DMS53 treated with DMSO at 0.1 percent for 48 hours (cell line): Measurements from ENCODE around the gene FCRLB.
"Not testable (repeated sequence)": the region's sequence is repeated elsewhere in the genome, so short reads cannot be mapped to it uniquely, and the experiment has no call there.

ENCODE experiments used
- DNase-seq: peaks from one replicate; lab custom pipeline; 2025; ENCODE audit not compliant: unreplicated experiment; lab: John Stamatoyannopoulos, UW

The FCRLB gene

GRCh38 chr1:161720956-161721737 lies at the start of gene FCRLB:
FCRLB (plus strand) TSS chr1:161721544; CDS start chr1:161722673, 1,129 bp downstream.
- DNase-seq = no peak

- not testable (repeated sequence) for DNase-seq
These were observed 47.9 kb upstream of the FCRLB start for GRCh38 chr1:161673437-161673836.

- DNase-seq = not testable (repeated sequence)
These were observed 46.9 kb upstream of the FCRLB start for GRCh38 chr1:161674447-161674846.

GRCh38 chr1:161674908-161675307 lies 46.4 kb upstream of the FCRLB start:
- DNase-seq = not testable (repeated sequence)

GRCh38 chr1:161676441-161676840 lies 44.9 kb upstream of the FCRLB start:
- no peak for DNase-seq

- DNase-seq = no peak
These were observed 44.2 kb upstream of the FCRLB start for GRCh38 chr1:161676958-161677689.

GRCh38 chr1:161678500-161678899 lies 42.8 kb upstream of the FCRLB start:
- no peak for DNase-seq

- no peak for DNase-seq
These were observed 39.5 kb upstream of the FCRLB start for GRCh38 chr1:161681879-161682278.

- no peak for DNase-seq
These were observed 32.4 kb upstream of the FCRLB start for GRCh38 chr1:161688946-161689345.

GRCh38 chr1:161691846-161692245 lies 29.5 kb upstream of the FCRLB start:
- DNase-seq = no peak

GRCh38 chr1:161693020-161693712 lies 28.2 kb upstream of the FCRLB start:
- not testable (repeated sequence) for DNase-seq

GRCh38 chr1:161698302-161698701 lies 23.0 kb upstream of the FCRLB start:
- not testable (repeated sequence) for DNase-seq

GRCh38 chr1:161702250-161702649 lies 19.1 kb upstream of the FCRLB start:
- peak; percentile 94 for DNase-seq

- no peak for DNase-seq
These were observed 15.8 kb upstream of the FCRLB start for GRCh38 chr1:161705537-161705936.

GRCh38 chr1:161706113-161706481 lies 15.2 kb upstream of the FCRLB start:
- no peak for DNase-seq

GRCh38 chr1:161706482-161707347 lies 14.6 kb upstream of the FCRLB start, which contains the start of gene FCRLA:
FCRLA (plus strand) TSS chr1:161707229; CDS start chr1:161707265, 36 bp downstream.
- no peak for DNase-seq

GRCh38 chr1:161707503-161707902 lies 13.8 kb upstream of the FCRLB start:
- DNase-seq = no peak

GRCh38 chr1:161709373-161709772 lies 12.0 kb upstream of the FCRLB start:
- DNase-seq = no peak

GRCh38 chr1:161710560-161710959 lies 10.8 kb upstream of the FCRLB start:
- DNase-seq = no peak

- DNase-seq = no peak
These were observed 2.6 kb upstream of the FCRLB start for GRCh38 chr1:161718559-161719324.
